ENCODE results near the gene GVQW3. TPM values are rescaled to one million over a fixed set of nuclear protein-coding genes. Genes with fewer than 3 reads are reported as not detected.

Gene GVQW3
- total RNA-seq, 1 experiment from 2014 or later, result 7.7 TPM

DNA sequence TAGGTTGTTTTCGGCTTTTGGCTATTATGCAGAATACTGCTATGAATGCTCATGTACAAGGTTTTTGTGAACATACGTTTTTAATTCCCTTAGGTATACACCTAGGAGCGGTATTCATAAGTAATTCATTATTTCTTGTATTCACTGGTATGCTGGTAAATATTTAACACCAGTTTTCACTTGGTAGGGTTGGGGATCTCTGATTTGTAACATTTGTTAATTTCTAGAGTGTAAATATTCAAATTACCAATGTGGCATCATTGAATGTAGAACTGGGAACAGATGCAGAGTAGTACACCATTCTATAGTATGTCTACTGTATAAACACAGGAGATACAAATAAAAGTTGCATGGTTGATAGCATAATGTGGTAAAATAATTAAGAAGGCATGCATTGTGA is 16.3 kb downstream of the GVQW3 start:
- H3K4me1 Mint-ChIP-seq, result no peaks in the 10 kb centered on the region
- no peaks in the 10 kb centered on the region; the same call in 1 of the 2 replicates for H3K27me3 Mint-ChIP-seq (ENCODE audit: low read depth)
- ATAC-seq (no peak), DNase-seq (ENCODE audit: low spot score) (no peak)
- no peaks in the 10 kb centered on the region for H3K36me3 Mint-ChIP-seq
- ChIA-PET POLR2A (no interaction called here), CTCF (no interaction called here)
- H3K27ac Mint-ChIP-seq, result no peak overlapping the region
- TF ChIP-seq, protein P1, sequence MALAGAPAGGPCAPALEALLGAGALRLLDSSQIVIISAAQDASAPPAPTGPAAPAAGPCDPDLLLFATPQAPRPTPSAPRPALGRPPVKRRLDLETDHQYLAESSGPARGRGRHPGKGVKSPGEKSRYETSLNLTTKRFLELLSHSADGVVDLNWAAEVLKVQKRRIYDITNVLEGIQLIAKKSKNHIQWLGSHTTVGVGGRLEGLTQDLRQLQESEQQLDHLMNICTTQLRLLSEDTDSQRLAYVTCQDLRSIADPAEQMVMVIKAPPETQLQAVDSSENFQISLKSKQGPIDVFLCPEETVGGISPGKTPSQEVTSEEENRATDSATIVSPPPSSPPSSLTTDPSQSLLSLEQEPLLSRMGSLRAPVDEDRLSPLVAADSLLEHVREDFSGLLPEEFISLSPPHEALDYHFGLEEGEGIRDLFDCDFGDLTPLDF (CRISPR knock-in tag; IDR thresholded peaks at IDR 0.05), result no peak
- TF ChIP-seq ETV6 (CRISPR knock-in tag; IDR thresholded peaks at IDR 0.05), result no peak
- TF ChIP-seq, protein P2, sequence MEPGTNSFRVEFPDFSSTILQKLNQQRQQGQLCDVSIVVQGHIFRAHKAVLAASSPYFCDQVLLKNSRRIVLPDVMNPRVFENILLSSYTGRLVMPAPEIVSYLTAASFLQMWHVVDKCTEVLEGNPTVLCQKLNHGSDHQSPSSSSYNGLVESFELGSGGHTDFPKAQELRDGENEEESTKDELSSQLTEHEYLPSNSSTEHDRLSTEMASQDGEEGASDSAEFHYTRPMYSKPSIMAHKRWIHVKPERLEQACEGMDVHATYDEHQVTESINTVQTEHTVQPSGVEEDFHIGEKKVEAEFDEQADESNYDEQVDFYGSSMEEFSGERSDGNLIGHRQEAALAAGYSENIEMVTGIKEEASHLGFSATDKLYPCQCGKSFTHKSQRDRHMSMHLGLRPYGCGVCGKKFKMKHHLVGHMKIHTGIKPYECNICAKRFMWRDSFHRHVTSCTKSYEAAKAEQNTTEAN (CRISPR knock-in tag; IDR thresholded peaks at IDR 0.05), result no peak
- TF ChIP-seq ELF4 (CRISPR knock-in tag; IDR thresholded peaks at IDR 0.05; ENCODE audit: low read depth), result no peak
- TF ChIP-seq, protein P3, sequence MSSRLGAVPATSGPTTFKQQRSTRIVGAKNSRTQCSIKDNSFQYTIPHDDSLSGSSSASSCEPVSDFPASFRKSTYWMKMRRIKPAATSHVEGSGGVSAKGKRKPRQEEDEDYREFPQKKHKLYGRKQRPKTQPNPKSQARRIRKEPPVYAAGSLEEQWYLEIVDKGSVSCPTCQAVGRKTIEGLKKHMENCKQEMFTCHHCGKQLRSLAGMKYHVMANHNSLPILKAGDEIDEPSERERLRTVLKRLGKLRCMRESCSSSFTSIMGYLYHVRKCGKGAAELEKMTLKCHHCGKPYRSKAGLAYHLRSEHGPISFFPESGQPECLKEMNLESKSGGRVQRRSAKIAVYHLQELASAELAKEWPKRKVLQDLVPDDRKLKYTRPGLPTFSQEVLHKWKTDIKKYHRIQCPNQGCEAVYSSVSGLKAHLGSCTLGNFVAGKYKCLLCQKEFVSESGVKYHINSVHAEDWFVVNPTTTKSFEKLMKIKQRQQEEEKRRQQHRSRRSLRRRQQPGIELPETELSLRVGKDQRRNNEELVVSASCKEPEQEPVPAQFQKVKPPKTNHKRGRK (CRISPR knock-in tag; IDR thresholded peaks at IDR 0.05; ENCODE audit: borderline replicate concordance), result no peak
- no peak for TF ChIP-seq ZBTB21 (CRISPR knock-in tag; IDR thresholded peaks at IDR 0.05; ENCODE audit: borderline replicate concordance)
- no peak for TF ChIP-seq ZNF121 (CRISPR knock-in tag; IDR thresholded peaks at IDR 0.05)
- TF ChIP-seq, protein P4, sequence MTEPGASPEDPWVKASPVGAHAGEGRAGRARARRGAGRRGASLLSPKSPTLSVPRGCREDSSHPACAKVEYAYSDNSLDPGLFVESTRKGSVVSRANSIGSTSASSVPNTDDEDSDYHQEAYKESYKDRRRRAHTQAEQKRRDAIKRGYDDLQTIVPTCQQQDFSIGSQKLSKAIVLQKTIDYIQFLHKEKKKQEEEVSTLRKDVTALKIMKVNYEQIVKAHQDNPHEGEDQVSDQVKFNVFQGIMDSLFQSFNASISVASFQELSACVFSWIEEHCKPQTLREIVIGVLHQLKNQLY (CRISPR knock-in tag; IDR thresholded peaks at IDR 0.05), result no peak
- no peak for TF ChIP-seq ZNF263 (CRISPR knock-in tag; IDR thresholded peaks at IDR 0.05; ENCODE audit: low read depth)
- TF ChIP-seq, protein P5, sequence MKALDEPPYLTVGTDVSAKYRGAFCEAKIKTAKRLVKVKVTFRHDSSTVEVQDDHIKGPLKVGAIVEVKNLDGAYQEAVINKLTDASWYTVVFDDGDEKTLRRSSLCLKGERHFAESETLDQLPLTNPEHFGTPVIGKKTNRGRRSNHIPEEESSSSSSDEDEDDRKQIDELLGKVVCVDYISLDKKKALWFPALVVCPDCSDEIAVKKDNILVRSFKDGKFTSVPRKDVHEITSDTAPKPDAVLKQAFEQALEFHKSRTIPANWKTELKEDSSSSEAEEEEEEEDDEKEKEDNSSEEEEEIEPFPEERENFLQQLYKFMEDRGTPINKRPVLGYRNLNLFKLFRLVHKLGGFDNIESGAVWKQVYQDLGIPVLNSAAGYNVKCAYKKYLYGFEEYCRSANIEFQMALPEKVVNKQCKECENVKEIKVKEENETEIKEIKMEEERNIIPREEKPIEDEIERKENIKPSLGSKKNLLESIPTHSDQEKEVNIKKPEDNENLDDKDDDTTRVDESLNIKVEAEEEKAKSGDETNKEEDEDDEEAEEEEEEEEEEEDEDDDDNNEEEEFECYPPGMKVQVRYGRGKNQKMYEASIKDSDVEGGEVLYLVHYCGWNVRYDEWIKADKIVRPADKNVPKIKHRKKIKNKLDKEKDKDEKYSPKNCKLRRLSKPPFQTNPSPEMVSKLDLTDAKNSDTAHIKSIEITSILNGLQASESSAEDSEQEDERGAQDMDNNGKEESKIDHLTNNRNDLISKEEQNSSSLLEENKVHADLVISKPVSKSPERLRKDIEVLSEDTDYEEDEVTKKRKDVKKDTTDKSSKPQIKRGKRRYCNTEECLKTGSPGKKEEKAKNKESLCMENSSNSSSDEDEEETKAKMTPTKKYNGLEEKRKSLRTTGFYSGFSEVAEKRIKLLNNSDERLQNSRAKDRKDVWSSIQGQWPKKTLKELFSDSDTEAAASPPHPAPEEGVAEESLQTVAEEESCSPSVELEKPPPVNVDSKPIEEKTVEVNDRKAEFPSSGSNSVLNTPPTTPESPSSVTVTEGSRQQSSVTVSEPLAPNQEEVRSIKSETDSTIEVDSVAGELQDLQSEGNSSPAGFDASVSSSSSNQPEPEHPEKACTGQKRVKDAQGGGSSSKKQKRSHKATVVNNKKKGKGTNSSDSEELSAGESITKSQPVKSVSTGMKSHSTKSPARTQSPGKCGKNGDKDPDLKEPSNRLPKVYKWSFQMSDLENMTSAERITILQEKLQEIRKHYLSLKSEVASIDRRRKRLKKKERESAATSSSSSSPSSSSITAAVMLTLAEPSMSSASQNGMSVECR (CRISPR knock-in tag; IDR thresholded peaks at IDR 0.05; ENCODE audit: borderline replicate concordance), result no peak
- no peak for TF ChIP-seq GABPB1 (CRISPR knock-in tag; IDR thresholded peaks at IDR 0.05)
- TF ChIP-seq ZNF416 (CRISPR knock-in tag; IDR thresholded peaks at IDR 0.05), result no peak
- no peak for TF ChIP-seq NFATC4 (CRISPR knock-in tag; IDR thresholded peaks at IDR 0.05)
- no peaks in the 10 kb centered on the region for H3K9me3 Mint-ChIP-seq
- no peak overlapping the region for H3K4me3 Mint-ChIP-seq

DNA sequence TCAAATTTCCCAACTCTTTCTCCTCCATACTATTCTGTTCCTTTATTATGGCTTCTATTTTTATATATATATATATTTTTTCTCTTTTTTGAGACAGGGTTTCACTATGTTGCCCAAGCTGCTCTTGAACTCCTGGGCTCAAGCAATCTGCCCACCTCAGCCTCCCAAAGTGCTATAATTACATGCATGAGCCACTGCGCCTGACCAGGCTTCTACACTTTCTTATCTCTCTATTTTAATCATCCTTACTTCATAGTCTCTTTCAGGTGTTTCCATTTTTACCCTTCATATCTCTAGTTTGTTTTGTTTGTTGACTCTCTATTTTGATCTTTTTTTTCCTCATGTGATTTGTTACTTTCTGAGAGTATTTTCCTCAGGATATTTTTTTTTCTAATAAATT is 19.8 kb downstream of the GVQW3 start:
- ChIA-PET POLR2A (no interaction called here), CTCF (no interaction called here)
- ATAC-seq (no peak), DNase-seq (ENCODE audit: low spot score) (no peak)
- Mint-ChIP-seq H3K4me3 (no peak overlapping the region), H3K9me3 (no peaks in the 10 kb centered on the region), H3K27ac (no peak overlapping the region), H3K4me1 (no peaks in the 10 kb centered on the region), H3K36me3 (no peaks in the 10 kb centered on the region), H3K27me3 (ENCODE audit: low read depth) (no peaks in the 10 kb centered on the region; the same call in 1 of the 2 replicates)
- TF ChIP-seq SMAD3 (CRISPR knock-in tag; IDR thresholded peaks at IDR 0.05; ENCODE audit: borderline replicate concordance), result no peak
- TF ChIP-seq, protein P6, sequence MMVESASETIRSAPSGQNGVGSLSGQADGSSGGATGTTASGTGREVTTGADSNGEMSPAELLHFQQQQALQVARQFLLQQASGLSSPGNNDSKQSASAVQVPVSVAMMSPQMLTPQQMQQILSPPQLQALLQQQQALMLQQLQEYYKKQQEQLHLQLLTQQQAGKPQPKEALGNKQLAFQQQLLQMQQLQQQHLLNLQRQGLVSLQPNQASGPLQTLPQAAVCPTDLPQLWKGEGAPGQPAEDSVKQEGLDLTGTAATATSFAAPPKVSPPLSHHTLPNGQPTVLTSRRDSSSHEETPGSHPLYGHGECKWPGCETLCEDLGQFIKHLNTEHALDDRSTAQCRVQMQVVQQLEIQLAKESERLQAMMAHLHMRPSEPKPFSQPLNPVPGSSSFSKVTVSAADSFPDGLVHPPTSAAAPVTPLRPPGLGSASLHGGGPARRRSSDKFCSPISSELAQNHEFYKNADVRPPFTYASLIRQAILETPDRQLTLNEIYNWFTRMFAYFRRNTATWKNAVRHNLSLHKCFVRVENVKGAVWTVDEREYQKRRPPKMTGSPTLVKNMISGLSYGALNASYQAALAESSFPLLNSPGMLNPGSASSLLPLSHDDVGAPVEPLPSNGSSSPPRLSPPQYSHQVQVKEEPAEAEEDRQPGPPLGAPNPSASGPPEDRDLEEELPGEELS (CRISPR knock-in tag; IDR thresholded peaks at IDR 0.05), result no peak
- no peak for TF ChIP-seq FOXP1 (CRISPR knock-in tag; IDR thresholded peaks at IDR 0.05; ENCODE audit: borderline replicate concordance)
- TF ChIP-seq, protein P7, sequence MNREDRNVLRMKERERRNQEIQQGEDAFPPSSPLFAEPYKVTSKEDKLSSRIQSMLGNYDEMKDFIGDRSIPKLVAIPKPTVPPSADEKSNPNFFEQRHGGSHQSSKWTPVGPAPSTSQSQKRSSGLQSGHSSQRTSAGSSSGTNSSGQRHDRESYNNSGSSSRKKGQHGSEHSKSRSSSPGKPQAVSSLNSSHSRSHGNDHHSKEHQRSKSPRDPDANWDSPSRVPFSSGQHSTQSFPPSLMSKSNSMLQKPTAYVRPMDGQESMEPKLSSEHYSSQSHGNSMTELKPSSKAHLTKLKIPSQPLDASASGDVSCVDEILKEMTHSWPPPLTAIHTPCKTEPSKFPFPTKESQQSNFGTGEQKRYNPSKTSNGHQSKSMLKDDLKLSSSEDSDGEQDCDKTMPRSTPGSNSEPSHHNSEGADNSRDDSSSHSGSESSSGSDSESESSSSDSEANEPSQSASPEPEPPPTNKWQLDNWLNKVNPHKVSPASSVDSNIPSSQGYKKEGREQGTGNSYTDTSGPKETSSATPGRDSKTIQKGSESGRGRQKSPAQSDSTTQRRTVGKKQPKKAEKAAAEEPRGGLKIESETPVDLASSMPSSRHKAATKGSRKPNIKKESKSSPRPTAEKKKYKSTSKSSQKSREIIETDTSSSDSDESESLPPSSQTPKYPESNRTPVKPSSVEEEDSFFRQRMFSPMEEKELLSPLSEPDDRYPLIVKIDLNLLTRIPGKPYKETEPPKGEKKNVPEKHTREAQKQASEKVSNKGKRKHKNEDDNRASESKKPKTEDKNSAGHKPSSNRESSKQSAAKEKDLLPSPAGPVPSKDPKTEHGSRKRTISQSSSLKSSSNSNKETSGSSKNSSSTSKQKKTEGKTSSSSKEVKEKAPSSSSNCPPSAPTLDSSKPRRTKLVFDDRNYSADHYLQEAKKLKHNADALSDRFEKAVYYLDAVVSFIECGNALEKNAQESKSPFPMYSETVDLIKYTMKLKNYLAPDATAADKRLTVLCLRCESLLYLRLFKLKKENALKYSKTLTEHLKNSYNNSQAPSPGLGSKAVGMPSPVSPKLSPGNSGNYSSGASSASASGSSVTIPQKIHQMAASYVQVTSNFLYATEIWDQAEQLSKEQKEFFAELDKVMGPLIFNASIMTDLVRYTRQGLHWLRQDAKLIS (CRISPR knock-in tag; IDR thresholded peaks at IDR 0.05; ENCODE audit: borderline replicate concordance), result no peak
- TF ChIP-seq SP1 (CRISPR knock-in tag; conservative IDR thresholded peaks at IDR 0.05), result no peak
- TF ChIP-seq ZNF232 (CRISPR knock-in tag; IDR thresholded peaks at IDR 0.05), result no peak
- TF ChIP-seq, protein P8, sequence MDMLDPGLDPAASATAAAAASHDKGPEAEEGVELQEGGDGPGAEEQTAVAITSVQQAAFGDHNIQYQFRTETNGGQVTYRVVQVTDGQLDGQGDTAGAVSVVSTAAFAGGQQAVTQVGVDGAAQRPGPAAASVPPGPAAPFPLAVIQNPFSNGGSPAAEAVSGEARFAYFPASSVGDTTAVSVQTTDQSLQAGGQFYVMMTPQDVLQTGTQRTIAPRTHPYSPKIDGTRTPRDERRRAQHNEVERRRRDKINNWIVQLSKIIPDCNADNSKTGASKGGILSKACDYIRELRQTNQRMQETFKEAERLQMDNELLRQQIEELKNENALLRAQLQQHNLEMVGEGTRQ (CRISPR knock-in tag; IDR thresholded peaks at IDR 0.05), result no peak

Measured in WTC11 (cell line).